ENCODE measurements around the gene NOL6. TPM values are rescaled to one million over a fixed set of nuclear protein-coding genes. Genes with fewer than 3 reads are reported as not detected.

NOL6 gene
- total RNA-seq, 2 experiments from 2014 or later, result 38.2 to 38.6 TPM

- no peak overlapping the region for H3K27ac Mint-ChIP-seq
- peaks cover 9% of the 10 kb centered on the region for H3K4me1 Mint-ChIP-seq (ENCODE audit: low read depth)
- DNase-seq, result no peak
- H3K9me3 Mint-ChIP-seq, result no peaks in the 10 kb centered on the region
- CTCF ChIA-PET, result interaction anchor here (0.8 to 1.7 kb wide), 4 partner anchors 14 to 65 kb away, joined by 3 to 6 read pairs (median 4); no protein-coding TSS in a partner anchor
- intact Hi-C loops (cut with micrococcal nuclease), result no loop called here
- no peaks in the 10 kb centered on the region for H3K27me3 Mint-ChIP-seq (ENCODE audit: low read depth)
- H3K4me3 Mint-ChIP-seq, result no peak overlapping the region
- no peaks in the 10 kb centered on the region for H3K36me3 Mint-ChIP-seq (ENCODE audit: low read depth)
These were observed 34.0 kb downstream of the NOL6 start for GRCh38 chr9:33439731-33440130.

- CTCF ChIA-PET, result interaction anchor here (0.8 to 2.8 kb wide), 3 partner anchors 8 to 28 kb away, joined by 4 to 13 read pairs (median 6); partner anchors contain the start of gene AQP3
- no peak for DNase-seq
- Mint-ChIP-seq H3K9me3 (no peaks in the 10 kb centered on the region), H3K4me3 (no peak overlapping the region), H3K27me3 (ENCODE audit: low read depth) (no peaks in the 10 kb centered on the region), H3K4me1 (ENCODE audit: low read depth) (peaks cover 5% of the 10 kb centered on the region), H3K36me3 (ENCODE audit: low read depth) (no peaks in the 10 kb centered on the region), H3K27ac (no peak overlapping the region)
- intact Hi-C loops (cut with micrococcal nuclease), result no loop called here
These were observed 34.6 kb downstream of the NOL6 start for GRCh38 chr9:33438926-33439680.

- Mint-ChIP-seq H3K4me1 (ENCODE audit: low read depth) (peaks cover 5% of the 10 kb centered on the region), H3K9me3 (no peaks in the 10 kb centered on the region), H3K27me3 (ENCODE audit: low read depth) (no peaks in the 10 kb centered on the region), H3K27ac (no peak overlapping the region), H3K36me3 (ENCODE audit: low read depth) (no peaks in the 10 kb centered on the region), H3K4me3 (no peak overlapping the region)
- intact Hi-C loops (cut with micrococcal nuclease), result no loop called here
- DNase-seq, result no peak
- CTCF ChIA-PET, result interaction anchor here (0.7 to 2.8 kb wide), 5 partner anchors 10 to 63 kb away, joined by 4 to 13 read pairs (median 5); partner anchors contain the start of gene AQP3
These were observed 35.8 kb downstream of the NOL6 start for GRCh38 chr9:33437898-33438297.

- Mint-ChIP-seq H3K4me3 (no peak overlapping the region), H3K4me1 (ENCODE audit: low read depth) (peaks cover 5% of the 10 kb centered on the region), H3K27me3 (ENCODE audit: low read depth) (no peaks in the 10 kb centered on the region), H3K27ac (no peak overlapping the region), H3K36me3 (ENCODE audit: low read depth) (no peaks in the 10 kb centered on the region), H3K9me3 (no peaks in the 10 kb centered on the region)
- DNase-seq, result no peak
- CTCF ChIA-PET, result interaction anchor here (0.9 to 2.8 kb wide), 4 partner anchors 10 to 62 kb away, joined by 4 to 13 read pairs (median 4); partner anchors contain the start of gene AQP3
- intact Hi-C loops (cut with micrococcal nuclease), result no loop called here
These were observed 36.5 kb downstream of the NOL6 start for GRCh38 chr9:33437205-33437604.

- Mint-ChIP-seq H3K4me1 (ENCODE audit: low read depth) (peaks cover 7% of the 10 kb centered on the region), H3K9me3 (no peaks in the 10 kb centered on the region), H3K27me3 (ENCODE audit: low read depth) (no peaks in the 10 kb centered on the region), H3K36me3 (ENCODE audit: low read depth) (no peaks in the 10 kb centered on the region), H3K4me3 (no peak overlapping the region), H3K27ac (no peak overlapping the region)
- CTCF ChIA-PET, result interaction anchor here (1.9 to 3.7 kb wide), 3 partner anchors 17 to 61 kb away, joined by 5 to 19 read pairs (median 5); no protein-coding TSS in a partner anchor
- no peak for DNase-seq
- intact Hi-C loops (cut with micrococcal nuclease), result no loop called here
These were observed 37.3 kb downstream of the NOL6 start for GRCh38 chr9:33436445-33436844.

GRCh38 chr9:33435821-33436277 lies 37.9 kb downstream of the NOL6 start:
- Mint-ChIP-seq H3K4me1 (ENCODE audit: low read depth) (peaks cover 7% of the 10 kb centered on the region), H3K27ac (no peak overlapping the region), H3K9me3 (no peaks in the 10 kb centered on the region), H3K36me3 (ENCODE audit: low read depth) (no peaks in the 10 kb centered on the region), H3K4me3 (no peak overlapping the region), H3K27me3 (ENCODE audit: low read depth) (no peaks in the 10 kb centered on the region)
- CTCF ChIA-PET, result interaction anchor here (1.0 to 3.7 kb wide), 4 partner anchors 17 to 61 kb away, joined by 4 to 19 read pairs (median 5); no protein-coding TSS in a partner anchor
- no peak for DNase-seq
- intact Hi-C loops (cut with micrococcal nuclease), result no loop called here

GRCh38 chr9:33434317-33435105 lies 39.2 kb downstream of the NOL6 start:
- CTCF ChIA-PET, result interaction anchor here (0.8 to 3.7 kb wide), 4 partner anchors 18 to 59 kb away, joined by 3 to 19 read pairs (median 4); no protein-coding TSS in a partner anchor
- Mint-ChIP-seq H3K4me1 (ENCODE audit: low read depth) (peaks cover 7% of the 10 kb centered on the region), H3K27me3 (ENCODE audit: low read depth) (no peaks in the 10 kb centered on the region), H3K9me3 (no peaks in the 10 kb centered on the region), H3K36me3 (ENCODE audit: low read depth) (no peaks in the 10 kb centered on the region), H3K4me3 (no peak overlapping the region), H3K27ac (no peak overlapping the region)
- DNase-seq, result no peak
- intact Hi-C loops (cut with micrococcal nuclease), result no loop called here

GRCh38 chr9:33433871-33434270 lies 39.9 kb downstream of the NOL6 start:
- H3K27ac Mint-ChIP-seq, result no peak overlapping the region
- CTCF ChIA-PET, result interaction anchor here (0.7 to 3.7 kb wide), 5 partner anchors 16 to 59 kb away, joined by 3 to 19 read pairs (median 5); no protein-coding TSS in a partner anchor
- no peaks in the 10 kb centered on the region for H3K36me3 Mint-ChIP-seq (ENCODE audit: low read depth)
- H3K9me3 Mint-ChIP-seq, result no peaks in the 10 kb centered on the region
- no peaks in the 10 kb centered on the region for H3K27me3 Mint-ChIP-seq (ENCODE audit: low read depth)
- H3K4me1 Mint-ChIP-seq (ENCODE audit: low read depth), result peaks cover 7% of the 10 kb centered on the region
- DNase-seq, result no peak
- intact Hi-C loops (cut with micrococcal nuclease), result no loop called here
- no peak overlapping the region for H3K4me3 Mint-ChIP-seq

- CTCF ChIA-PET, result interaction anchor here (0.8 to 1.7 kb wide), 2 partner anchors 16 to 35 kb away, joined by 3 to 8 read pairs; no protein-coding TSS in a partner anchor
- Mint-ChIP-seq H3K36me3 (ENCODE audit: low read depth) (no peaks in the 10 kb centered on the region), H3K9me3 (no peaks in the 10 kb centered on the region), H3K27ac (no peak overlapping the region), H3K4me3 (no peak overlapping the region), H3K4me1 (ENCODE audit: low read depth) (peaks cover 2% of the 10 kb centered on the region), H3K27me3 (ENCODE audit: low read depth) (no peaks in the 10 kb centered on the region)
- DNase-seq, result no peak
- intact Hi-C loops (cut with micrococcal nuclease), result no loop called here
These were observed 42.3 kb downstream of the NOL6 start for GRCh38 chr9:33431420-33431819.

GRCh38 chr9:33430942-33431341 lies 42.8 kb downstream of the NOL6 start:
- H3K4me1 Mint-ChIP-seq (ENCODE audit: low read depth), result peaks cover 2% of the 10 kb centered on the region
- DNase-seq, result no peak
- no peak overlapping the region for H3K4me3 Mint-ChIP-seq
- H3K27me3 Mint-ChIP-seq (ENCODE audit: low read depth), result no peaks in the 10 kb centered on the region
- no peaks in the 10 kb centered on the region for H3K9me3 Mint-ChIP-seq
- H3K36me3 Mint-ChIP-seq (ENCODE audit: low read depth), result no peaks in the 10 kb centered on the region
- intact Hi-C loops (cut with micrococcal nuclease), result no loop called here
- CTCF ChIA-PET, result interaction anchor here (0.8 kb wide), 1 partner anchor 36 kb away, joined by 3 read pairs; no protein-coding TSS in a partner anchor
- no peak overlapping the region for H3K27ac Mint-ChIP-seq

- CTCF ChIA-PET, result no interaction called here
- intact Hi-C loops (cut with micrococcal nuclease), result no loop called here
- no peak overlapping the region for H3K4me3 Mint-ChIP-seq
These were observed 44.3 kb downstream of the NOL6 start for GRCh38 chr9:33429256-33429985.

More at GRCh38 chr9:33429256-33429985, 44.3 kb downstream of the NOL6 start:
- no peaks in the 10 kb centered on the region for H3K36me3 Mint-ChIP-seq (ENCODE audit: low read depth)
- no peaks in the 10 kb centered on the region for H3K9me3 Mint-ChIP-seq
- no peak for DNase-seq
- no peaks in the 10 kb centered on the region for H3K27me3 Mint-ChIP-seq (ENCODE audit: low read depth)
- H3K4me1 Mint-ChIP-seq (ENCODE audit: low read depth), result peaks cover 2% of the 10 kb centered on the region
- no peak overlapping the region for H3K27ac Mint-ChIP-seq
